Amygdala (tissue), 56 donors: ENCODE results near the gene ATIC.

ENCODE experiments used
- DNase-seq, 56 donors: peaks; one replicate each; lab custom pipeline; 2025; lab: John Stamatoyannopoulos, UW

ATIC gene

GRCh38 chr2:215311625-215312396, at the start of gene ATIC:
Gene ATIC (plus strand): TSS chr2:215312059. CDS start chr2:215312143, 84 bp downstream.
- DNase-seq, result peak; percentile 46 to 96 (median 86)

DNA sequence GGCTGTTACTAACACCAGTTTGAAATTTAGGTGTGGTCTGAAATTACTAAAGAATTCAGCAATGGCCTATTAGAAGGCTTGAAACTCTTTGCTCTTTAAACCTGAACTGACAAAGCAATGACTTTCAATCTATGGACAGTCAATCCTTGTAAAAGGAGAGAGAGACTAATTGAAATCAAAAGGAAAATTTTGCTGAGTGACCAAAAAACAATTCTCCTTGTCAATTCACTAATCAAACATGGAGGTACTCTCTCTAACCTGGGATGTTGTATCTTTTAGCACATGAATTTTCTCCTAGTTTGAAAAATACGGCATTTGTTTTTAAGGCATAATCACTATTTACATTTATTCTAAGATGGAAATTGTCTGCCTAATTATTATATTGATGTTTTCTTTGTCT, 49.6 kb upstream of the ATIC start:
- no peak for DNase-seq

DNA sequence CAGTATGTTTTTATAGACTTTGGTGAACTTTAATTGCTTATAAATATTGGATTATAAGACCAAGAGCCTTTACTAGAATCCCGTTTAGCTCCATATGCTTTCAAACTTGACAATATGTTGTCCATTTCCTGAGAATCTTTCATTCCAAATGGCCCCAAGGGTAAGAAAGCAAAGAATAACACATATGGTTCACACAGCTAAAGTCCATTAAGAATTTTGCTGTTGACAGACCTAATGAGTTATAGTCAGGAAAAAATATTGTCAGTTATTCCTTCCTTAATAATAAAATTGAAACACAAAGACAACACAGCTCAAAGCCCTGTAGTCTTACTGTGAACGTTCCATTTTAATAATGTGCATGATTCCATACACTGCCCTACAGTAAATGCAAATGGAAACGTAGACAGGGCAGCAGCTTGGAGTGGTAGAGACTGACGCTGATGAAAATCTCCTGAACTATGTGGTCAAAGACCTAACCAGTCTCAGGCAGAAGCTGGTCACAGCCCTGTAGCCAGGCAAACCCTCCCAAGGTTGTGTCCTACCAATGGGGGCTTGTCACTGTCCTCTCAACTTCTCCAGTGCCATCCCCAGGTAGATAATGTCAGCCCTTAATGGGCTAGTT, 49.0 kb upstream of the ATIC start:
- DNase-seq, result no peak

DNA sequence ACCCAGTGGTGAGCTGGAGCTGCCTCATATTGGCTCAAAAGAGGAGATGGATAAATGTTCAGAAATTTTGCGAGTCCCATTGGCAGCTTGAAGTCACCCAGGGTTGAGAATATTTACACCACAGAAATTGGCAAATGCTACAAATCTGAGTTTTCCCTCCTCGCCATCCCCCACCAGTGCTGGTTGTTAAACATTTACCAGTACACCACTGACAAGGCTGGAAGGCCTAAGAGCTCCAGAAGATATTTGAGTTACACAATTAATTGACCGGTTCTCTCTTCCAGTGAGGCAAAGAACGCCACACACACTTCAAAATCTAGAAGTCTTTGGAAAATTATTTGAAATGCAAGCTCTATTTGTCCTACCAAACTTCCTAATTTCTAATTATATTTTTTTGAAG, 47.5 kb upstream of the ATIC start:
- no peak for DNase-seq

GRCh38 chr2:215269397-215270117, 42.3 kb upstream of the ATIC start:
- peak in 36 of 56 donors; percentile 2 to 78 (median 24) for DNase-seq

- no peak for DNase-seq
These were observed 41.8 kb upstream of the ATIC start for GRCh38 chr2:215270118-215270451.

- DNase-seq, result no peak
These were observed 40.4 kb upstream of the ATIC start for GRCh38 chr2:215271446-215271845.

- no peak for DNase-seq
These were observed 38.9 kb upstream of the ATIC start for GRCh38 chr2:215272918-215273317.

GRCh38 chr2:215274829-215275228, 37.0 kb upstream of the ATIC start:
- no peak for DNase-seq

- DNase-seq, result no peak
These were observed 36.0 kb upstream of the ATIC start for GRCh38 chr2:215275824-215276223.

GRCh38 chr2:215277944-215278343, 33.9 kb upstream of the ATIC start:
- no peak for DNase-seq

DNA sequence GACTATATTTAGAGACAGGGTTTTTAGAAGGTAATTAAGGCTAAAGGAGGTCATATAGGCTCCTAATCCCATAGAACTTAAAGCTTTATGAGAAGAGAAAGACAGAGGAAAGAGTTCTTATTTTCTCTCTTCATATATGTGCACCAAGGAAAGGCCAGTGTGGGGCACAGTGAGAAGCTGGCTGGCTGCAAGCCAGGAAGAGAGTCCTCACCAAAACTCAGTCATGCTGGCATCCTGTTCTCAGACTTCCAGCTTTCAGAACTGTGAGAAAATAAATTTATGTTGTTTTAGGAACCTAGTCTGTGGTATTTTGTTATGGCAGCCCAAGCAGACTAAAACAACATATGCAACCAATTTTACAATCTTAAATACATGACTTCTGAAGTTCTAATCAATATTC, 31.5 kb upstream of the ATIC start:
- no peak for DNase-seq

DNA sequence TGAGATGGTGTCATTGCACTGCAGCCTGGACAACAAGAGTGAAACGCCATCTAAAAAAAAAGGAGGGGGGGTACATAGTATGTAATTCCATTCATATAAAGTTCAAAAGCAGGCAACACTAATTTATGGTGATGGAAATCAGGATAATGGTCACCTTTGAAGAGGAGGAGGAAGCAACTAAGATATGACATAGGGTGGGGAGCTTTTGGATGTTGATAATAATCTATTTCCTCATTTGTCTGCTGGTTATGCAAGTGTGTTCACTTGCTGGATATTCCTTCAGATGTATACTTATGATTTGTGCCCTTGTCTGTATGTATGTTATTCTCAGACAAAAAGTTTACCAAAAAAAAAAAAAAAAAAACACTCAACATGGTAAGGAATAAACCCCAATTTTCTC, 28.6 kb upstream of the ATIC start:
- no peak for DNase-seq

DNA sequence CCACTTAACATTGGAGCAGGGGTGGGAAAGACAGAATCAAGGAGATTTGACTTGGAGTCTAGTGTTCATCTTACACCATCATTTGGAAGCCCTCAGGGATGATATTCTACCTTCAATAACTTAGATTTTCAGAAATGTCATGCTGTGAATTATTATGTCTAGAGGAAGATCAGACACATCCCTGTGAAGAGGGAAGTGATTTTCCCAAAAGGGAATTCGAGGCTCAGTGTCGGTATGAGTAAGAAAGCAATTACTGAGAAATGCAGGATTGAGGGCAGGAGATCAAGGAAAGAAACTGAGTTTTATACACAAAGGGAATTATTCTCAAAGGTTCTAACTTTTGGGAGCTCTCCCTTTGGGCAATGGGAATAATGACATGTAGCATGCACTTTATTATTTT, 25.6 kb upstream of the ATIC start:
- DNase-seq, result no peak

DNA sequence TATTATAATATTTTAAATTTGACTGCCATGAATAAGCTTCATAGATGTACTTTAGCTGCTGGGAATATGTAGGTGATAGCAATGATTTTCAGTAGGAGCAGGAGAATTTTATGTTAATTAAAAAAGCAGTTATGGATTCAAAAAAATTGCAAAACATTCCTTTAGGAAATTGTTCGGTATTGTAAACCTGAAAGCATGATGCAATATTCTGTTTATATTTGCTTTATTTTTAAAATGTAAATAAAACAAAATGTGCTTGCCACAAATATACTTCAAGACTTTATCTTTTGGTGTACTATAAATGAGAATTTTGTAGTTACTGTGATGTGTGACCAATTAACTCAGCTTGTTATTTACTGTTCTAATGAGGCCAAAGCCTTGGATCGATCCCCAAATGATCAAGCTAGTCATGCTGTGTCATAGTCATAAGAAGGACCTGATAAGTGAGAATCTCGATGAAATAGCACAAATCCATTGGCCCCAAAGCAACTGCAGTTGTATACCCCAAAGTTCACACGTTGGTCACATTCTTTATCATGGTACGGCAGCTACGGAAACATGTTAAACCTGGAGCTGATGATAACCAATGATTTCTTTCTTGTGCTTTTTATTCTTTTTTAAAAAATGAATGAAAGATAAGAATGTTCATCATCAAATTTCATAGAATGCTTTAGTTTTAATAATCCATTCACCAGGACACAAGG, 23.6 kb upstream of the ATIC start:
- no peak for DNase-seq

- DNase-seq, result no peak
These were observed 20.8 kb upstream of the ATIC start for GRCh38 chr2:215290980-215291599.

GRCh38 chr2:215293879-215294278, 18.0 kb upstream of the ATIC start:
- DNase-seq, result no peak

DNA sequence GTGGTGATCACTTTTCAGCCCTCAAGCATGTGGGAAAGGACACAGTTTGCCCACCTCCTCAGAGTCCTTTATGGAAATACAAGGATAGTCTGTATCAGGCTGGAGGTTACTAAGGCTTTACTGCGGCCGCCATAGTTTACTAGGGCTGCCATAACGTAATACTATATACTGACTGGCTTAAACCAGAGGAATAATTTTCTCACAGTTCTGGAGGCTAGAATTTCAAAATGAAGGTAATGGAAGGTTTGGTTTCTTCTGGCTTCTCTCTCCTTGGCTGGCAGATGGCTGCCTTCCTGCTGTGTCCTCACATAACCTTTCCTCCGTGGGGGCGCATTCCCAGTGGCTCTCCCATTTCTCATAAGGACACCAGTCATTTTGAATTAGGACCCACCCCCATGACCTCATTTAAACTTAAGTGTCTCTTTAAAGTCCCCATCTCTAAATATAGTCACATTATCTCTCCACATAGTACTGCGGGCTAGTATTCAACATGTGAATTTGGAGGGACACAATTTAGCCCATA, 12.5 kb upstream of the ATIC start:
- DNase-seq, result no peak

GRCh38 chr2:215301994-215302393, 9.9 kb upstream of the ATIC start:
- no peak for DNase-seq

DNA sequence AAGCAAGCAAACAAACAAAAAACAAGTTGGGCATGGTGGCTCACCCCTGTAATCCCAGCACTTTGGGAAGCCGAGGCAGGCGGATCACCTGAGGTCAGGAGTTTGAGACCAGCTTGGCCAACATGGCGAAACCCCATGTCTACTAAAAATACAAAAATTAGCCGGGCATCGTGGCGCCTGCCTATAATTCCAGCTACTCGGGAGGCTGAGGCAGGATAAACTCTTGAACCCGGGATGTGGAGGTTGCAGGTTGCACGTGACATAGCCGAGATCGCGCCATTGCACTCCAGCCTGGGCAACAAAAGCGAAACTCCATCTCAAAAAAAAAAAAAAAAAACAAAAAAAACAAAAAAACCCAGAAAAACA, 617 bp upstream of the ATIC start:
- peak in 2 of 56 donors; percentile 9 to 20 for DNase-seq

- DNase-seq, result no peak
These were observed 1.4 kb downstream of the ATIC start for GRCh38 chr2:215313255-215313613.
